Esophagus squamous epithelium (tissue), 5 donors: ENCODE data around the gene TMEM81. TPM values are rescaled to one million over a fixed set of nuclear protein-coding genes. Genes with fewer than 3 reads are reported as not detected.

Source experiments
- DNase-seq: peaks from one replicate; lab custom pipeline; 2025; lab: John Stamatoyannopoulos, UW
- H3K27ac ChIP-seq, 4 donors: fragments of 200-600 bp; sonication (generic); one replicate each; pipeline ENCODE4 v1.5.1; 2016 to 2019; ENCODE audit warnings: mild to moderate bottlenecking in 1 of 4
- H3K27me3 ChIP-seq, 4 donors: fragments of 200-600 bp; sonication (generic); 1 replicate in 3 of 4; 2 replicates in 1 of 4; pipeline versions ENCODE4 v1.5.1 to v1.6.0; 2017 to 2021; ENCODE audit warnings: antibody characterized with exemption in 1 of 4
- H3K36me3 ChIP-seq, 3 donors: fragments of 200-600 bp; sonication (generic); one replicate each; pipeline ENCODE4 v1.5.1; 2016 to 2019
- H3K4me1 ChIP-seq, 3 donors: fragments of 200-600 bp; sonication (generic); one replicate each; pipeline ENCODE4 v1.5.1; 2017 to 2019
- H3K4me3 ChIP-seq, 4 donors: fragments of 200-600 bp; sonication (generic); 1 replicate in 3 of 4; 2 replicates in 1 of 4; pipeline ENCODE4 v1.5.1; 2016 to 2019; ENCODE audit warnings: mild to moderate bottlenecking in 2 of 4, moderate library complexity in 1 of 4
- H3K9me3 ChIP-seq, 3 donors: fragments of 200-600 bp; sonication (generic); one replicate each; pipeline ENCODE4 v1.5.1; 2016 to 2019
- CTCF ChIP-seq, 6 experiments: fragments of 450-650 bp in 4 of 6; fragments of 200-600 bp in 2 of 6; sonication (generic) in 2 of 6; IDR thresholded peaks; one replicate each; pipeline ENCODE4 v1.5.1; 2016 to 2019; ENCODE audit warnings: antibody characterized with exemption in 6 of 6, mild to moderate bottlenecking in 4 of 6, moderate library complexity in 4 of 6
- POLR2A ChIP-seq, 4 donors: fragments of 450-650 bp; IDR thresholded peaks; one replicate each; pipeline ENCODE4 v1.6.1; 2017; ENCODE audit warnings: antibody characterized with exemption in 4 of 4, mild to moderate bottlenecking in 4 of 4, moderate library complexity in 3 of 4
- WGBS, 2 donors: methylation state at CpG; one replicate each; pipeline ENCODE4 v1.1.5; 2018; 5-methylcytosine and 5-hydroxymethylcytosine counted together
- intact Hi-C: fragments of 100-400 bp; cut with DNase I; formaldehyde crosslinking; loops from one replicate; pipeline ENCODE4 v1.15.0; 2022
- total RNA-seq, 4 donors: library from RNA; depleted of rRNA; stranded (reverse); fragments of >200 nt; gene quantifications; one replicate each; pipeline ENCODE4 v1.1.0, GENCODE V29; 2016
- donor health status: DM: yes; HTN: yes; CAD: no.

TMEM81 gene
- total RNA-seq, 4 donors from 2014 or later: 1.4 to 2.2 (median 1.8) TPM

GRCh38 chr1:205109711-205110110 lies 25.5 kb upstream of the TMEM81 start:
- H3K36me3 ChIP-seq: peaks cover 3 to 95% (median 8%) of the 10 kb centered on the region in 3 donors
- no peak overlapping the region for H3K27ac ChIP-seq
- H3K4me1 ChIP-seq: no peaks in the 10 kb centered on the region
- TF ChIP-seq CTCF (IDR thresholded peaks at IDR 0.05) (no peak), POLR2A (IDR thresholded peaks at IDR 0.05) (no peak)
- WGBS, 2 donors: 83 to 100% methylated on average over 5 of the region's 5 CpGs
- DNase-seq: no peak
- no peaks in the 10 kb centered on the region for H3K27me3 ChIP-seq
- no peak overlapping the region for H3K4me3 ChIP-seq
- H3K9me3 ChIP-seq: no peaks in the 10 kb centered on the region
- intact Hi-C loops: no loop called here

GRCh38 chr1:205109269-205109668 lies 25.0 kb upstream of the TMEM81 start:
- Histone ChIP-seq H3K9me3 (no peaks in the 10 kb centered on the region), H3K36me3 (peaks cover 3 to 95% (median 6%) of the 10 kb centered on the region in 3 donors), H3K27ac (no peak overlapping the region), H3K27me3 (no peaks in the 10 kb centered on the region), H3K4me1 (no peaks in the 10 kb centered on the region), H3K4me3 (no peak overlapping the region)
- TF ChIP-seq POLR2A (IDR thresholded peaks at IDR 0.05) (no peak), CTCF (IDR thresholded peaks at IDR 0.05) (no peak)
- WGBS, 2 donors: 81 to 86% methylated on average over 1 of the region's 1 CpG
- DNase-seq: no peak
- intact Hi-C loops: no loop called here

GRCh38 chr1:205108464-205108863 lies 24.2 kb upstream of the TMEM81 start:
- Histone ChIP-seq H3K36me3 (peaks cover 4 to 95% (median 7%) of the 10 kb centered on the region in 3 donors), H3K9me3 (no peaks in the 10 kb centered on the region), H3K4me3 (no peak overlapping the region), H3K27ac (no peak overlapping the region), H3K4me1 (no peaks in the 10 kb centered on the region), H3K27me3 (no peaks in the 10 kb centered on the region)
- WGBS, 2 donors: 72 to 84% methylated on average over 4 of the region's 4 CpGs
- no peak for DNase-seq
- TF ChIP-seq POLR2A (IDR thresholded peaks at IDR 0.05) (no peak), CTCF (IDR thresholded peaks at IDR 0.05) (no peak)
- intact Hi-C loops: no loop called here

- TF ChIP-seq CTCF (IDR thresholded peaks at IDR 0.05) (no peak), POLR2A (IDR thresholded peaks at IDR 0.05) (no peak)
- WGBS, 2 donors: 89 to 96% methylated on average over 4 of the region's 4 CpGs
- no peaks in the 10 kb centered on the region for H3K27me3 ChIP-seq
- peaks cover 5 to 95% (median 16%) of the 10 kb centered on the region in 3 donors for H3K36me3 ChIP-seq
- DNase-seq: no peak
- H3K4me1 ChIP-seq: no peaks in the 10 kb centered on the region
- intact Hi-C loops: no loop called here
- H3K4me3 ChIP-seq: no peak overlapping the region
- no peak overlapping the region for H3K27ac ChIP-seq
- H3K9me3 ChIP-seq: no peaks in the 10 kb centered on the region
Observed at GRCh38 chr1:205107327-205107726, 23.1 kb upstream of the TMEM81 start.

GRCh38 chr1:205102404-205102803 lies 18.1 kb upstream of the TMEM81 start:
- Histone ChIP-seq H3K27ac (no peak overlapping the region), H3K4me1 (no peaks in the 10 kb centered on the region), H3K27me3 (no peaks in the 10 kb centered on the region), H3K36me3 (peaks cover 10 to 96% (median 47%) of the 10 kb centered on the region in 3 donors), H3K4me3 (no peak overlapping the region), H3K9me3 (no peaks in the 10 kb centered on the region)
- intact Hi-C loops: no loop called here
- WGBS, 2 donors: 83 to 94% methylated on average over 3 of the region's 3 CpGs
- no peak for DNase-seq
- no peak for TF ChIP-seq POLR2A (IDR thresholded peaks at IDR 0.05)
- no peak for TF ChIP-seq CTCF (IDR thresholded peaks at IDR 0.05)
